T-cell (primary cell): ENCODE data around the gene BPIFA2. TPM values are rescaled to one million over a fixed set of nuclear protein-coding genes. Genes with fewer than 3 reads are reported as not detected.

Experiments used
- ATAC-seq, 4 experiments: fragments of 200-7000 bp in 3 of 4; fragments of 150-1000 bp in 1 of 4; cut with Tn5 transposase; replicated peaks in 1 of 4; 1 replicate in 3 of 4; 2 replicates in 1 of 4; pipeline ENCODE4 v1.10.0; 2021; ENCODE audit warnings: moderate library complexity in 3 of 4, mild to moderate bottlenecking in 2 of 4, moderate number of reproducible peaks in 1 of 4
- CTCF ChIA-PET, 2 donors: fragments of 300-600 bp; sonication (Branson Sonifier 250); formaldehyde crosslinking; loops; one replicate each; lab custom pipeline; 2022; ENCODE audit warnings: antibody characterized with exemption in 2 of 2; lab: Charles Lee
- POLR2A ChIA-PET, 2 donors: fragments of 300-600 bp; sonication (Branson Sonifier 250); formaldehyde crosslinking; loops; one replicate each; lab custom pipeline; 2022; ENCODE audit warnings: antibody characterized with exemption in 2 of 2; lab: Charles Lee
- DNase-seq, 35 experiments: peaks; one replicate each; pipeline versions ENCODE4 v3.0.0 to v3.0.0-alpha.2; 2013 to 2023
- H3K27ac ChIP-seq: one replicate; pipeline ENCODE4 v1.5.1; 2013; ENCODE audit warnings: low read length
- H3K27me3 ChIP-seq, 2 experiments: replicated peaks in 1 of 2; 1 replicate in 1 of 2; 2 replicates in 1 of 2; pipeline versions ENCODE4 v1.6.1 to v1.7.0; 2013; ENCODE audit warnings: low read length in 1 of 2, mixed read lengths in 1 of 2; ENCODE audit not compliant: control insufficient read depth in 2 of 2, insufficient read depth in 2 of 2; ENCODE audit errors: extremely low read depth in 1 of 2
- H3K36me3 ChIP-seq, 2 donors: 1 replicate in 1 of 2; 2 replicates in 1 of 2; pipeline versions ENCODE4 v1.6.1 to v1.7.0; 2013; ENCODE audit warnings: low read length in 1 of 2; ENCODE audit not compliant: control insufficient read depth in 2 of 2, insufficient read depth in 1 of 2; ENCODE audit errors: extremely low read depth in 1 of 2
- H3K4me1 ChIP-seq, 2 experiments: 1 replicate in 1 of 2; 2 replicates in 1 of 2; pipeline versions ENCODE4 v1.6.1 to v1.7.0; 2013; ENCODE audit warnings: low read length in 2 of 2, mixed read lengths in 1 of 2; ENCODE audit not compliant: insufficient read depth in 2 of 2, control insufficient read depth in 1 of 2; ENCODE audit errors: extremely low read depth in 1 of 2
- H3K4me3 ChIP-seq, 2 donors: 1 replicate in 1 of 2; 2 replicates in 1 of 2; pipeline versions ENCODE4 v1.5.1 to v1.7.0; 2013; ENCODE audit warnings: mild to moderate bottlenecking in 2 of 2, low read length in 1 of 2, moderate library complexity in 1 of 2; ENCODE audit not compliant: control insufficient read depth in 1 of 2; ENCODE audit errors: extremely low read depth in 1 of 2
- H3K9me3 ChIP-seq: 2 replicates; pipeline ENCODE4 v1.7.0; 2013
- H3K27ac Mint-ChIP-seq, 2 donors: one replicate each; pipeline ENCODE4 v1.8.0; 2020 to 2021; ENCODE audit warnings: mild to moderate bottlenecking in 2 of 2, mixed read lengths in 2 of 2
- H3K27me3 Mint-ChIP-seq, 2 donors: one replicate each; pipeline ENCODE4 v1.8.0; 2021 to 2022; ENCODE audit warnings: mixed read lengths in 2 of 2
- H3K36me3 Mint-ChIP-seq: one replicate; pipeline ENCODE4 v1.8.0; 2021; ENCODE audit warnings: mixed read lengths
- H3K4me1 Mint-ChIP-seq, 3 donors: one replicate each; pipeline ENCODE4 v1.8.0; 2020 to 2022; ENCODE audit warnings: mixed read lengths in 3 of 3, mild to moderate bottlenecking in 1 of 3
- H3K4me3 Mint-ChIP-seq, 3 donors: one replicate each; pipeline ENCODE4 v1.8.0; 2020 to 2022; ENCODE audit warnings: mild to moderate bottlenecking in 3 of 3, mixed read lengths in 3 of 3, moderate library complexity in 3 of 3
- H3K9me3 Mint-ChIP-seq, 3 donors: one replicate each; pipeline ENCODE4 v1.8.0; 2020 to 2022; ENCODE audit warnings: mixed read lengths in 3 of 3
- WGBS: methylation state at CpG from one replicate; pipeline ENCODE4 v1.1.5; 2013; ENCODE audit warnings: missing lambda C conversion rate; ENCODE audit not compliant: insufficient coverage; 5-methylcytosine and 5-hydroxymethylcytosine counted together
- total RNA-seq, 35 experiments: library from RNA in 6 of 35; stranded (reverse) in 6 of 35; fragments of 120-200 nt in 1 of 35; gene quantifications; one replicate each; pipeline versions ENCODE4 v1.2.1 to v1.2.4 and lab custom pipeline; 2013 to 2026

BPIFA2 gene
- total RNA-seq, 5 donors from 2014 or later (not counting 1 experiment from before 2014, with no cell fraction given) = not detected

- ChIA-PET POLR2A (no interaction called here), CTCF (no interaction called here)
- Histone ChIP-seq H3K4me3 (no peak overlapping the region), H3K4me1 (no peaks in the 10 kb centered on the region), H3K36me3 (no peaks in the 10 kb centered on the region), H3K9me3 (no peaks in the 10 kb centered on the region), H3K27me3 (peaks cover 2 to 23% of the 10 kb centered on the region in 2 experiments), H3K27ac (no peak overlapping the region)
- 71% methylated on average over 1 of the region's 6 CpGs for WGBS
- Mint-ChIP-seq H3K9me3 (no peaks in the 10 kb centered on the region), H3K27ac (no peak overlapping the region), H3K27me3 (peaks cover 10 to 32% of the 10 kb centered on the region in 2 donors), H3K36me3 (no peaks in the 10 kb centered on the region), H3K4me1 (no peaks in the 10 kb centered on the region), H3K4me3 (no peak overlapping the region)
- ATAC-seq = no peak
- DNase-seq = no peak
Observed at GRCh38 chr20:33125983-33126382, 42.0 kb upstream of the BPIFA2 start.

GRCh38 chr20:33127422-33128097, 40.4 kb upstream of the BPIFA2 start:
- no peak overlapping the region for H3K4me3 ChIP-seq
- H3K4me1 ChIP-seq = no peaks in the 10 kb centered on the region
- DNase-seq = no peak
- CTCF ChIA-PET = no interaction called here
- H3K27me3 ChIP-seq = peaks cover 2 to 33% of the 10 kb centered on the region in 2 experiments
- H3K27ac ChIP-seq = no peak overlapping the region
- no peak overlapping the region for H3K4me3 Mint-ChIP-seq
- H3K9me3 Mint-ChIP-seq = no peaks in the 10 kb centered on the region
- 100% methylated on average over 1 of the region's 4 CpGs for WGBS
- H3K36me3 Mint-ChIP-seq = no peaks in the 10 kb centered on the region
- no peaks in the 10 kb centered on the region for H3K9me3 ChIP-seq
- H3K4me1 Mint-ChIP-seq = no peaks in the 10 kb centered on the region
- no peaks in the 10 kb centered on the region for H3K36me3 ChIP-seq
- POLR2A ChIA-PET = no interaction called here
- H3K27ac Mint-ChIP-seq = no peak overlapping the region
- peaks cover 10 to 35% of the 10 kb centered on the region in 2 donors for H3K27me3 Mint-ChIP-seq
- ATAC-seq = no peak

GRCh38 chr20:33130568-33131061, 37.3 kb upstream of the BPIFA2 start:
- Histone ChIP-seq H3K27me3 (peaks cover 2 to 26% of the 10 kb centered on the region in 2 experiments), H3K27ac (no peak overlapping the region), H3K4me1 (no peaks in the 10 kb centered on the region), H3K9me3 (no peaks in the 10 kb centered on the region), H3K36me3 (no peaks in the 10 kb centered on the region), H3K4me3 (no peak overlapping the region)
- Mint-ChIP-seq H3K4me3 (no peak overlapping the region), H3K27ac (no peak overlapping the region), H3K4me1 (no peaks in the 10 kb centered on the region), H3K27me3 (peaks cover 0 to 14% of the 10 kb centered on the region in 2 donors), H3K9me3 (no peaks in the 10 kb centered on the region), H3K36me3 (no peaks in the 10 kb centered on the region)
- DNase-seq (no peak), ATAC-seq (no peak)
- ChIA-PET POLR2A (no interaction called here), CTCF (no interaction called here)
- WGBS = 84% methylated on average over 6 of the region's 9 CpGs

- WGBS = 75% methylated on average over 2 of the region's 5 CpGs
- Histone ChIP-seq H3K4me1 (no peaks in the 10 kb centered on the region), H3K27ac (no peak overlapping the region), H3K4me3 (no peak overlapping the region), H3K9me3 (no peaks in the 10 kb centered on the region), H3K36me3 (no peaks in the 10 kb centered on the region), H3K27me3 (peaks cover 2 to 21% of the 10 kb centered on the region in 2 experiments)
- peaks cover 0 to under 1% (median 0%) of the 10 kb centered on the region in 3 donors for H3K9me3 Mint-ChIP-seq
- POLR2A ChIA-PET = interaction anchor here in 1 of 2 donors (0.6 kb wide), 1 partner anchor 244 kb away, joined by 3 read pairs; no protein-coding TSS in a partner anchor
- ATAC-seq = no peak
- no peak for DNase-seq
- no peaks in the 10 kb centered on the region for H3K4me1 Mint-ChIP-seq
- no peak overlapping the region for H3K4me3 Mint-ChIP-seq
- no peaks in the 10 kb centered on the region for H3K36me3 Mint-ChIP-seq
- CTCF ChIA-PET = no interaction called here
- peaks cover 0 to 10% of the 10 kb centered on the region in 2 donors for H3K27me3 Mint-ChIP-seq
- no peak overlapping the region for H3K27ac Mint-ChIP-seq
Observed at GRCh38 chr20:33131949-33132473, 35.9 kb upstream of the BPIFA2 start.

GRCh38 chr20:33132513-33133372, 35.2 kb upstream of the BPIFA2 start:
- no peak for DNase-seq
- no peaks in the 10 kb centered on the region for H3K36me3 Mint-ChIP-seq

DNA sequence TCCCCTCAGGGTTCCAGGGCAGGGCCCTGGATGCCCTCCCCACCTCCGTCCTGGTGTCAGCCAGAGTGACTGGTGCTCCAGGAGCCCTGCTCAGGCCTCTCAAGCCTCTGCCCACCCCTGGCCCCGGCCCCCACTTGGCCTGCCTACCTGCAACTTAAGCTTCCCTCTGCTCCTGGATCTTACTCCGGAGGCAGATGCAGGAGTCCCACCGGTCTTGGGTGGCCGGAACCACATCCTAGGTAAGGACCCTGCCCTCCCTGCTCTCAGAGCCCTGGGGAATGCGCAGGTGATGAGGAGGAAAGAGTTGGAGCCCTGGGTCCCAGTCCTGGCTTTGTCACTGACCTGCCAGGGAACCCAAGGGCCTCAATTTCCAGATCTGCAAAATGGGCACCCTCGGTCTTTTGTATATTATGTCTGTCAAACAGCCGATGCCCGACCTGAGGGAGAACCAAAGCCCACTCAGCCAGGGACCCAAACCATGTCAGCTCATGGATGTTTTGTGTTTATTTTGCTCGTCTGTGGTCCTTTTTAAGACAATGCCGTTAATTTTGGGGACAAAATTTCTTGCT, 34.5 kb upstream of the BPIFA2 start:
- H3K4me1 Mint-ChIP-seq = no peaks in the 10 kb centered on the region

More at GRCh38 chr20:33132513-33133372, 35.2 kb upstream of the BPIFA2 start:
- no peaks in the 10 kb centered on the region for H3K4me1 ChIP-seq
- ATAC-seq = no peak
- peaks cover 0 to 6% (median 0%) of the 10 kb centered on the region in 3 donors for H3K9me3 Mint-ChIP-seq
- no peaks in the 10 kb centered on the region for H3K9me3 ChIP-seq
- H3K27me3 Mint-ChIP-seq = peaks cover 0 to 10% of the 10 kb centered on the region in 2 donors
- ChIA-PET CTCF (no interaction called here), POLR2A (no interaction called here)
- no peak overlapping the region for H3K4me3 ChIP-seq
- H3K4me1 Mint-ChIP-seq = no peaks in the 10 kb centered on the region
- H3K27me3 ChIP-seq = peaks cover 2 to 17% of the 10 kb centered on the region in 2 experiments
- WGBS = 50% methylated on average over 13 of the region's 14 CpGs
- no peak overlapping the region for H3K27ac Mint-ChIP-seq
- no peak overlapping the region for H3K4me3 Mint-ChIP-seq
- H3K27ac ChIP-seq = no peak overlapping the region
- H3K36me3 ChIP-seq = no peaks in the 10 kb centered on the region

More for the DNA sequence above, 34.5 kb upstream of the BPIFA2 start:
- 75% methylated on average over 5 of the region's 11 CpGs for WGBS
- Histone ChIP-seq H3K27ac (no peak overlapping the region), H3K36me3 (no peaks in the 10 kb centered on the region), H3K9me3 (no peaks in the 10 kb centered on the region), H3K4me1 (no peaks in the 10 kb centered on the region), H3K4me3 (no peak overlapping the region), H3K27me3 (peaks cover 2 to 17% of the 10 kb centered on the region in 2 experiments)
- H3K27me3 Mint-ChIP-seq = peaks cover 0 to 10% of the 10 kb centered on the region in 2 donors
- peaks cover 0 to 6% (median 0%) of the 10 kb centered on the region in 3 donors for H3K9me3 Mint-ChIP-seq
- ATAC-seq (no peak), DNase-seq (no peak)
- no peak overlapping the region for H3K4me3 Mint-ChIP-seq
- H3K27ac Mint-ChIP-seq = no peak overlapping the region
- ChIA-PET POLR2A (no interaction called here), CTCF (no interaction called here)
- no peaks in the 10 kb centered on the region for H3K36me3 Mint-ChIP-seq
